ENCODE results near the gene DISP3.

Gene DISP3

GRCh38 chr1:11474826-11475225, 4.1 kb upstream of the DISP3 start:
- Histone ChIP-seq H3K9me3 (ENCODE audit: control insufficient read depth, insufficient read depth, low read length) (no peaks in the 10 kb centered on the region), H3K36me3 (ENCODE audit: control insufficient read depth, insufficient read depth, low read length) (no peaks in the 10 kb centered on the region), H3K4me1 (ENCODE audit: control insufficient read depth, insufficient read depth, low read length) (0 out of 2 replicates have a peak, but pooled peaks cover 5% of the 10 kb centered on the region), H3K27me3 (ENCODE audit: control insufficient read depth, insufficient read depth, low read length) (peaks cover 31% of the 10 kb centered on the region), H3K4me3 (ENCODE audit: low read depth, low read length) (no peak overlapping the region), H3K27ac (ENCODE audit: low read depth, low read length) (no peak overlapping the region), H3K9ac (ENCODE audit: low read depth, low read length) (no peak overlapping the region)

DNA sequence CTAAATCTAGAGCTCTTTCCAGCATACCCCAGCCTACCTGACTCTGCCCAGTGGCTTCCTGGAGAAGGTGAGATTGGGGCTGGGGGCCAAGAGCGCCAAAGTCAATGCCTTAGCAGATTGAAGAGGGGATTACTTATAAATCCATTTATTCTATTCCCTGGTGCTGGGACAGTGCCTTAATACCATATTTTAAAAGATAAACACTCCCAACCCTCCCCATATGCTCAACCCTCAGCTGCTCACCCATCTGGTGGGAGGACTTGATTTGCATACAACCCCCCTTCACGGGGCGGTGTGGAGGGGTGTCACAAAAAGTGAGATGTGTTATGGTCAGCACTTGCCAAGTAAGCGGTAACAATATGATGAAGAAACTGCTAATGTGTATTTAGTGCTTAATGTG, 3.2 kb upstream of the DISP3 start:
- Histone ChIP-seq H3K4me3 (ENCODE audit: low read depth, low read length) (no peak overlapping the region), H3K36me3 (ENCODE audit: control insufficient read depth, insufficient read depth, low read length) (no peaks in the 10 kb centered on the region), H3K4me1 (ENCODE audit: control insufficient read depth, insufficient read depth, low read length) (peaks cover 10% of the 10 kb centered on the region; the same call in 1 of the 2 replicates), H3K9me3 (ENCODE audit: control insufficient read depth, insufficient read depth, low read length) (no peaks in the 10 kb centered on the region), H3K9ac (ENCODE audit: low read depth, low read length) (no peak overlapping the region), H3K27ac (ENCODE audit: low read depth, low read length) (no peak overlapping the region), H3K27me3 (ENCODE audit: control insufficient read depth, insufficient read depth, low read length) (peaks cover 40% of the 10 kb centered on the region)

- Histone ChIP-seq H3K9ac (ENCODE audit: low read depth, low read length) (peak overlapping the region; percentile 98; the same call in 1 of the 2 replicates), H3K27me3 (ENCODE audit: control insufficient read depth, insufficient read depth, low read length) (peaks cover 43% of the 10 kb centered on the region), H3K9me3 (ENCODE audit: control insufficient read depth, insufficient read depth, low read length) (no peaks in the 10 kb centered on the region), H3K4me3 (ENCODE audit: low read depth, low read length) (peak overlapping the region; percentile 72), H3K4me1 (ENCODE audit: control insufficient read depth, insufficient read depth, low read length) (peaks cover 10% of the 10 kb centered on the region; the same call in 1 of the 2 replicates), H3K36me3 (ENCODE audit: control insufficient read depth, insufficient read depth, low read length) (peaks cover 4% of the 10 kb centered on the region; the same call in 1 of the 2 replicates), H3K27ac (ENCODE audit: low read depth, low read length) (no peak overlapping the region)
Measured at GRCh38 chr1:11479375-11479979, 522 bp downstream of the DISP3 start.

GRCh38 chr1:11481019-11481418, 2.1 kb downstream of the DISP3 start:
- no peak overlapping the region for H3K9ac ChIP-seq (ENCODE audit: low read depth, low read length)
- no peak overlapping the region for H3K27ac ChIP-seq (ENCODE audit: low read depth, low read length)
- peaks cover 4% of the 10 kb centered on the region; the same call in 1 of the 2 replicates for H3K36me3 ChIP-seq (ENCODE audit: control insufficient read depth, insufficient read depth, low read length)
- no peaks in the 10 kb centered on the region for H3K9me3 ChIP-seq (ENCODE audit: control insufficient read depth, insufficient read depth, low read length)
- no peak overlapping the region for H3K4me3 ChIP-seq (ENCODE audit: low read depth, low read length)
- H3K4me1 ChIP-seq (ENCODE audit: control insufficient read depth, insufficient read depth, low read length) = peaks cover 10% of the 10 kb centered on the region; the same call in 1 of the 2 replicates
- peaks cover 41% of the 10 kb centered on the region for H3K27me3 ChIP-seq (ENCODE audit: control insufficient read depth, insufficient read depth, low read length)

GRCh38 chr1:11482198-11482597, 3.2 kb downstream of the DISP3 start:
- no peak overlapping the region for H3K9ac ChIP-seq (ENCODE audit: low read depth, low read length)
- peaks cover 29% of the 10 kb centered on the region for H3K27me3 ChIP-seq (ENCODE audit: control insufficient read depth, insufficient read depth, low read length)
- no peaks in the 10 kb centered on the region for H3K9me3 ChIP-seq (ENCODE audit: control insufficient read depth, insufficient read depth, low read length)
- H3K4me1 ChIP-seq (ENCODE audit: control insufficient read depth, insufficient read depth, low read length) = peaks cover 12% of the 10 kb centered on the region; the same call in 1 of the 2 replicates
- H3K36me3 ChIP-seq (ENCODE audit: control insufficient read depth, insufficient read depth, low read length) = peaks cover 4% of the 10 kb centered on the region; the same call in 1 of the 2 replicates
- H3K27ac ChIP-seq (ENCODE audit: low read depth, low read length) = no peak overlapping the region
- no peak overlapping the region for H3K4me3 ChIP-seq (ENCODE audit: low read depth, low read length)

DNA sequence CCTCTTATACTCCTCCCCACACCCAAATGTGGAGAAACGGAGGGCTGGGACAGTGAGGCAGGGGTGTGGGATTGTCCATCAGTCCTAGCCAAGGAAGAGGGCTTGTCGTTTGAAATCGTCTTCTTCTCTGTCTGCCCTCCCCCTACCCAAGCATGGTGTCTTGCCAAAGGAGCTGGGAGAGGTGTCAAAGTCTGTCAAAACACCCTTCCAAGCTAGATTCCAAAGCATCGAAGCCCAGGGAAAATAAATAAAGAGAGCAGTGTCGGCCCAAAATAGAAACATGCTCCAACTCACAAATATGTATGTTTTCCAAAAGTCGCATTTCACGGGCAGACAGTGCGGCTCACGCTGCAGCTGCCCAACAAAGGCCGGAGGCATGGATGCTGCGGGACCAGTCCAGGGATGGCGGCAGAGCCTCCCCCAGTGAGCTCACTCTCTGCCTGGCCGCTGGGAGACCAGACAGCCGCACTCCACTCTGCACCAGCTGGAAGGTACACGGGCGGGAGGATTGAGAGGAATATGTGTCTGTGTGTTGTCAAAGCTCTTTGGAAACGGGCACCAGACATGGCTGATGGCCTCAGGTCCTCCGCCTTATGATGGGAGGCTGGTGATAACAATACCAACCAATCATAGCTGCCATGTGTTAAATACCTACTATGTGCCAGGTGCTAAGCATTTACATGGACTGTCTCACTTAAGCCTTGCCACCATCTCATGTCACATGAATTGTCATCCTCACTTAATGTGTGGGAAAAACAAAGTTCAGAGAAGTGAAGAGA, 3.9 kb downstream of the DISP3 start:
- peaks cover 22% of the 10 kb centered on the region for H3K27me3 ChIP-seq (ENCODE audit: control insufficient read depth, insufficient read depth, low read length)
- H3K4me1 ChIP-seq (ENCODE audit: control insufficient read depth, insufficient read depth, low read length) = peaks cover 13% of the 10 kb centered on the region; the same call in 1 of the 2 replicates
- H3K9ac ChIP-seq (ENCODE audit: low read depth, low read length) = no peak overlapping the region
- peaks cover 4% of the 10 kb centered on the region; the same call in 1 of the 2 replicates for H3K36me3 ChIP-seq (ENCODE audit: control insufficient read depth, insufficient read depth, low read length)
- no peak overlapping the region for H3K27ac ChIP-seq (ENCODE audit: low read depth, low read length)
- no peaks in the 10 kb centered on the region for H3K9me3 ChIP-seq (ENCODE audit: control insufficient read depth, insufficient read depth, low read length)
- H3K4me3 ChIP-seq (ENCODE audit: low read depth, low read length) = no peak overlapping the region

- H3K27ac ChIP-seq (ENCODE audit: low read depth, low read length) = no peak overlapping the region
- no peak overlapping the region for H3K9ac ChIP-seq (ENCODE audit: low read depth, low read length)
- peaks cover 16% of the 10 kb centered on the region for H3K27me3 ChIP-seq (ENCODE audit: control insufficient read depth, insufficient read depth, low read length)
- H3K36me3 ChIP-seq (ENCODE audit: control insufficient read depth, insufficient read depth, low read length) = peaks cover 4% of the 10 kb centered on the region; the same call in 1 of the 2 replicates
- no peak overlapping the region for H3K4me3 ChIP-seq (ENCODE audit: low read depth, low read length)
- no peaks in the 10 kb centered on the region for H3K9me3 ChIP-seq (ENCODE audit: control insufficient read depth, insufficient read depth, low read length)
- H3K4me1 ChIP-seq (ENCODE audit: control insufficient read depth, insufficient read depth, low read length) = peaks cover 8% of the 10 kb centered on the region; the same call in 1 of the 2 replicates
Measured at GRCh38 chr1:11483581-11484320, 4.8 kb downstream of the DISP3 start.

DNA sequence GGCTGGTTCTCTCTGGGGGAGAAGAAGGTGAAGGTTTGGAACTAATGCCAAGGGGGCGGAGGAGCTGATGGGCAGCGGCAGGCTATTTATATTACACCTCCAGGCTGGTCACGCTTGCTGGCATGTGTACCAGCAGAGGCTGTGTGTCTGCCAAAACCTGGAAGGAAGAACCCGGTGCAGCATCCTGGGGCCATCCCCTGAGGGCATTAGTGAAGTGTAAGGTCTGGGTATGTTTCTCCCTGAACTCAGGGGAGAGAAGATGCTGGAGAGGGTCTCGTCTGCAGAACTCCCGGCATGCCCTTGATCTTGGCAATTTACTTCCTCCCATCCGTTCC, 5.3 kb downstream of the DISP3 start:
- H3K27me3 ChIP-seq (ENCODE audit: control insufficient read depth, insufficient read depth, low read length) = peaks cover 16% of the 10 kb centered on the region

GRCh38 chr1:11485191-11485590, 6.2 kb downstream of the DISP3 start:
- Histone ChIP-seq H3K9me3 (ENCODE audit: control insufficient read depth, insufficient read depth, low read length) (no peaks in the 10 kb centered on the region), H3K4me3 (ENCODE audit: low read depth, low read length) (no peak overlapping the region), H3K36me3 (ENCODE audit: control insufficient read depth, insufficient read depth, low read length) (peaks cover 4% of the 10 kb centered on the region; the same call in 1 of the 2 replicates), H3K9ac (ENCODE audit: low read depth, low read length) (no peak overlapping the region), H3K27me3 (ENCODE audit: control insufficient read depth, insufficient read depth, low read length) (peaks cover 9% of the 10 kb centered on the region), H3K27ac (ENCODE audit: low read depth, low read length) (no peak overlapping the region), H3K4me1 (ENCODE audit: control insufficient read depth, insufficient read depth, low read length) (peaks cover 7% of the 10 kb centered on the region; the same call in 1 of the 2 replicates)

More for the DNA sequence above, 5.3 kb downstream of the DISP3 start:
- Histone ChIP-seq H3K36me3 (ENCODE audit: control insufficient read depth, insufficient read depth, low read length) (peaks cover 4% of the 10 kb centered on the region; the same call in 1 of the 2 replicates), H3K9ac (ENCODE audit: low read depth, low read length) (no peak overlapping the region), H3K9me3 (ENCODE audit: control insufficient read depth, insufficient read depth, low read length) (no peaks in the 10 kb centered on the region), H3K4me1 (ENCODE audit: control insufficient read depth, insufficient read depth, low read length) (peaks cover 8% of the 10 kb centered on the region; the same call in 1 of the 2 replicates), H3K27ac (ENCODE audit: low read depth, low read length) (no peak overlapping the region), H3K4me3 (ENCODE audit: low read depth, low read length) (no peak overlapping the region)

GRCh38 chr1:11486231-11487009, 7.5 kb downstream of the DISP3 start:
- Histone ChIP-seq H3K27me3 (ENCODE audit: control insufficient read depth, insufficient read depth, low read length) (no peaks in the 10 kb centered on the region), H3K27ac (ENCODE audit: low read depth, low read length) (no peak overlapping the region), H3K4me1 (ENCODE audit: control insufficient read depth, insufficient read depth, low read length) (peaks cover 3% of the 10 kb centered on the region; the same call in 1 of the 2 replicates), H3K9ac (ENCODE audit: low read depth, low read length) (no peak overlapping the region), H3K36me3 (ENCODE audit: control insufficient read depth, insufficient read depth, low read length) (peaks cover 4% of the 10 kb centered on the region; the same call in 1 of the 2 replicates), H3K9me3 (ENCODE audit: control insufficient read depth, insufficient read depth, low read length) (no peaks in the 10 kb centered on the region), H3K4me3 (ENCODE audit: low read depth, low read length) (no peak overlapping the region)

All from HUES48 (cell line).